Measurements from ENCODE around the gene PARD6B. TPM values are rescaled to one million over a fixed set of nuclear protein-coding genes. Genes with fewer than 3 reads are reported as not detected.

PARD6B gene
- polyA plus RNA-seq, 1 of the 3 experiments (the other 2 are of a cell fraction) = 0.49 TPM

DNA sequence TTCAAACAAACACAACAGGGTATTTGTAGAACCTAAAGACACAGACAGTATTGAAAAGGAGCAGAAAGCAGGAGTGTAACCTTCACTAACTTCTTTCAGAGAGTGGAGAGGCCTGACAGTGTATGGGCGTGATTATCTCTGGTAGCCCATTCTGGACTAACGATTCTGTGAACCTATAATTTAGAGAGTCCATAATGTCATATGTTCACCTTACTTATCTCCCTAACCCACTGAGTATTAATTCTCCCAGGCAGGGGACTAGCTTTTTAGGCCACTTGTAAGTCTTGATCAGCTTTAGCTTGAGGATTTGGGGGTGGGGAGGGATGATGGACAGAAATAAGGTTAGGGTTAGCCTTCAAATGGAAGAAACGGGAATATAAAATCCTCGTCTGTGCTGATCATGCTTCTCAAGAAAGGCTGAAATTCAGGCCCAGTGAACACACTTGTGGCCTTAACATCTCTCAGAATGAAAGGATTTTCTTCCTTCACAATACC lies 2.8 kb upstream of the PARD6B start:
- H3K27me3 ChIP-seq (ENCODE audit: insufficient read depth) = no peaks in the 10 kb centered on the region
- peaks cover 13 to 15% of the 10 kb centered on the region in 2 experiments for H3K4me1 ChIP-seq (ENCODE audit: control insufficient read depth in 1 of 2, insufficient read depth in 2 of 2, low read depth in 1 of 2, low read length in 1 of 2)
- no peak overlapping the region for H3K27ac ChIP-seq (ENCODE audit: low read depth in 2 of 2, low read length in 1 of 2)
- no peak overlapping the region for H3K9ac ChIP-seq
- no peak overlapping the region for H3K4me3 ChIP-seq (ENCODE audit: low read depth in 2 of 2, low read length in 1 of 2)
- WGBS (ENCODE audit: low lambda C conversion rate) = 88% methylated on average over 4 of the region's 4 CpGs
- H3K36me3 ChIP-seq (replicated peaks in 1 of 2; ENCODE audit: control insufficient read depth in 1 of 2, insufficient read depth in 2 of 2, low read length in 1 of 2) = no peaks in the 10 kb centered on the region
- ChIA-PET CTCF (interaction anchor here (0.9 to 2.1 kb wide), 3 partner anchors 9 to 103 kb away, joined by 3 to 7 read pairs (median 4); no protein-coding TSS in a partner anchor), POLR2A (no interaction called here)
- no peak overlapping the region for H3K4me2 ChIP-seq
- H4K20me1 ChIP-seq (ENCODE audit: insufficient read depth) = no peaks in the 10 kb centered on the region
- TF ChIP-seq FOXM1 (IDR thresholded peaks at IDR 0.05; ENCODE audit: low read depth) = no peak
- no peak for TF ChIP-seq SMC3 (IDR thresholded peaks at IDR 0.05; ENCODE audit: low read depth, low read length)
- TF ChIP-seq RCOR1 (IDR thresholded peaks at IDR 0.05; ENCODE audit: low read length) = no peak
- no peak for TF ChIP-seq CHD2 (IDR thresholded peaks at IDR 0.05; ENCODE audit: low read length, partially characterized antibody)
- peaks cover 14% of the 10 kb centered on the region for H3F3A ChIP-seq (replicated peaks; ENCODE audit: insufficient read depth)
- H3K9me3 ChIP-seq = no peaks in the 10 kb centered on the region
- no peak for DNase-seq
- no peak overlapping the region for H2AFZ ChIP-seq (ENCODE audit: low read depth)
- no peaks in the 10 kb centered on the region for H3K79me2 ChIP-seq (ENCODE audit: insufficient read depth)
- no peaks in the 10 kb centered on the region for H3K9me2 ChIP-seq

DNA sequence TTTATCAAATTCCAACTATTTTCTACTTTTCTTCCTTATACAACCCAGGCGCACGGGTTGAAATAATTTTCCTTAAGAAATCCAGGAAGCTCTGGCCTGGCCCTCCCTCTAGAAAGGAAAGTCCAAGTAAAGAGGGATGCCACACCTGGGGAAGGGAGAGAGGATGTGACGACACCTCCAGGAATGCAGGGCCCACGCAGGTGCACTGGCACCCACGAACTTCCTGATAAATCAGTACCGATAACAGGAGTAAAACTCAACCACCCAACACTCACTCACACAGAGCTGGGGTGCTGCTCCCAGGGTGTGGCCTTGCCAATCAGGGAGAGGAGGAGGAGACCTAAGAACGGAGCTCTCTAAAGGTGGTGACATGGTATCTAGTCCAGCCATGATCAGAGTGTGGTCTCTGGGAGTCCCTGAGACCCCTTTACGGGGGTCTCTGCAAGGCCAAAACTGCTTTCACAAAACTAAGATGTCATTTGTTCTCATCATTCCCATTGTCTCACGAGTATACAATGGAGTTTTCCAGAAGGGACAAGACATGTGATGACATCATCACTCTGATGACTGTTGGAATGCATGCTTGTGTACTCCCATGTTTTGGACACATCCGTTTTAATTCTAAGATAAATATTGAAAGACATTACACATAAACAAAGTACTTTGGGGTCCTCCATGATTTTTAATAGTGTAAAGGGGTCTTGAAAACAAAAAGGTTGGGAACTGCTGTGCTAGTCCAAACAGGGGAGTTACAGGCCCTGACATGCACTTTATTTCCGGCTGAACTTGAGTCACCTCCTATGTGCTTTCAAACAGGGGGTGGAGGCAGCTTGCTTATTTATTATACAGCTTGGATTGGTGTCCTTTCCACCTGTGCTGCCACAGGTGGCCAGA lies 2.2 kb upstream of the PARD6B start:
- peaks cover 13 to 15% of the 10 kb centered on the region in 2 experiments for H3K4me1 ChIP-seq (ENCODE audit: control insufficient read depth in 1 of 2, insufficient read depth in 2 of 2, low read depth in 1 of 2, low read length in 1 of 2)
- TF ChIP-seq MEF2A (IDR thresholded peaks at IDR 0.05; ENCODE audit: borderline replicate concordance, low read depth) (no peak), RXRA (IDR thresholded peaks at IDR 0.05; ENCODE audit: borderline replicate concordance, low read depth) (no peak), TEAD4 (IDR thresholded peaks at IDR 0.05; ENCODE audit: borderline replicate concordance, insufficient read depth) (no peak), YY1 (IDR thresholded peaks at IDR 0.05; ENCODE audit: low read depth) (no peak), CHD2 (IDR thresholded peaks at IDR 0.05; ENCODE audit: low read length, partially characterized antibody) (no peak), EP300 (IDR thresholded peaks at IDR 0.05; ENCODE audit: borderline replicate concordance in 1 of 2, low read depth in 1 of 2, low read length in 1 of 2) (no peak), GATA2 (CRISPR knock-in tag; IDR thresholded peaks at IDR 0.05) (no peak), TAF1 (IDR thresholded peaks at IDR 0.05; ENCODE audit: borderline replicate concordance, low read depth, low read length) (no peak), NFIC (IDR thresholded peaks at IDR 0.05; ENCODE audit: borderline replicate concordance) (no peak), FOXJ3 (CRISPR knock-in tag; IDR thresholded peaks at IDR 0.05) (no peak)
- TF ChIP-seq, protein P1, sequence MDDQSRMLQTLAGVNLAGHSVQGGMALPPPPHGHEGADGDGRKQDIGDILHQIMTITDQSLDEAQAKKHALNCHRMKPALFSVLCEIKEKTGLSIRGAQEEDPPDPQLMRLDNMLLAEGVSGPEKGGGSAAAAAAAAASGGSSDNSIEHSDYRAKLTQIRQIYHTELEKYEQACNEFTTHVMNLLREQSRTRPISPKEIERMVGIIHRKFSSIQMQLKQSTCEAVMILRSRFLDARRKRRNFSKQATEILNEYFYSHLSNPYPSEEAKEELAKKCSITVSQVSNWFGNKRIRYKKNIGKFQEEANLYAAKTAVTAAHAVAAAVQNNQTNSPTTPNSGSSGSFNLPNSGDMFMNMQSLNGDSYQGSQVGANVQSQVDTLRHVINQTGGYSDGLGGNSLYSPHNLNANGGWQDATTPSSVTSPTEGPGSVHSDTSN (IDR thresholded peaks at IDR 0.05) = no peak
- TF ChIP-seq, protein P2, sequence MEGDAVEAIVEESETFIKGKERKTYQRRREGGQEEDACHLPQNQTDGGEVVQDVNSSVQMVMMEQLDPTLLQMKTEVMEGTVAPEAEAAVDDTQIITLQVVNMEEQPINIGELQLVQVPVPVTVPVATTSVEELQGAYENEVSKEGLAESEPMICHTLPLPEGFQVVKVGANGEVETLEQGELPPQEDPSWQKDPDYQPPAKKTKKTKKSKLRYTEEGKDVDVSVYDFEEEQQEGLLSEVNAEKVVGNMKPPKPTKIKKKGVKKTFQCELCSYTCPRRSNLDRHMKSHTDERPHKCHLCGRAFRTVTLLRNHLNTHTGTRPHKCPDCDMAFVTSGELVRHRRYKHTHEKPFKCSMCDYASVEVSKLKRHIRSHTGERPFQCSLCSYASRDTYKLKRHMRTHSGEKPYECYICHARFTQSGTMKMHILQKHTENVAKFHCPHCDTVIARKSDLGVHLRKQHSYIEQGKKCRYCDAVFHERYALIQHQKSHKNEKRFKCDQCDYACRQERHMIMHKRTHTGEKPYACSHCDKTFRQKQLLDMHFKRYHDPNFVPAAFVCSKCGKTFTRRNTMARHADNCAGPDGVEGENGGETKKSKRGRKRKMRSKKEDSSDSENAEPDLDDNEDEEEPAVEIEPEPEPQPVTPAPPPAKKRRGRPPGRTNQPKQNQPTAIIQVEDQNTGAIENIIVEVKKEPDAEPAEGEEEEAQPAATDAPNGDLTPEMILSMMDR (IDR thresholded peaks at IDR 0.05) = no peak
- 75% methylated on average over 7 of the region's 11 CpGs for WGBS (ENCODE audit: low lambda C conversion rate)
- H3K27ac ChIP-seq (ENCODE audit: low read depth in 2 of 2, low read length in 1 of 2) = no peak overlapping the region
- H2AFZ ChIP-seq (ENCODE audit: low read depth) = no peak overlapping the region
- H3K9me3 ChIP-seq = no peaks in the 10 kb centered on the region
- H3K27me3 ChIP-seq (ENCODE audit: insufficient read depth) = no peaks in the 10 kb centered on the region
- H3K36me3 ChIP-seq (replicated peaks in 1 of 2; ENCODE audit: control insufficient read depth in 1 of 2, insufficient read depth in 2 of 2, low read length in 1 of 2) = no peaks in the 10 kb centered on the region
- H4K20me1 ChIP-seq (ENCODE audit: insufficient read depth) = no peaks in the 10 kb centered on the region
- peaks cover 14% of the 10 kb centered on the region for H3F3A ChIP-seq (replicated peaks; ENCODE audit: insufficient read depth)
- H3K79me2 ChIP-seq (ENCODE audit: insufficient read depth) = no peaks in the 10 kb centered on the region
- DNase-seq = no peak
- ChIA-PET CTCF (interaction anchor here (1.1 to 2.1 kb wide), 5 partner anchors 9 to 104 kb away, joined by 4 to 8 read pairs (median 5); no protein-coding TSS in a partner anchor), POLR2A (no interaction called here)
- no peak overlapping the region for H3K4me2 ChIP-seq
- H3K9ac ChIP-seq = no peak overlapping the region
- no peak overlapping the region for H3K4me3 ChIP-seq (ENCODE audit: low read depth in 2 of 2, low read length in 1 of 2)
- no peaks in the 10 kb centered on the region for H3K9me2 ChIP-seq
